Occipital lobe (tissue), 2 donors: ENCODE measurements around the gene BANK1. TPM values are rescaled to one million over a fixed set of nuclear protein-coding genes. Genes with fewer than 3 reads are reported as not detected.

Experiments used
- DNase-seq: peaks from one replicate; lab custom pipeline; 2025; lab: John Stamatoyannopoulos, UW
- total RNA-seq: library from RNA; depleted of rRNA; stranded (reverse); fragments of >200 nt; gene quantifications from one replicate; pipeline ENCODE4 v1.2.3, GENCODE V29; 2014

BANK1 gene
- total RNA-seq, 1 donor from 2014 or later = 0.16 TPM

GRCh38 chr4:102116121-102116520 is 325.6 kb downstream of the BANK1 start:
- DNase-seq = no peak

- DNase-seq = no peak
Measured at GRCh38 chr4:102120846-102121245, 330.3 kb downstream of the BANK1 start.
